Peyer's patch (tissue), 4 donors: ENCODE measurements around the gene RFTN1.

Experiments used
- CTCF ChIP-seq, 6 experiments: fragments of 450-650 bp in 4 of 6; fragments of 200-600 bp in 2 of 6; sonication (generic) in 1 of 6; IDR thresholded peaks; one replicate each; pipeline ENCODE4 v1.5.1; 2017 to 2019; ENCODE audit warnings: antibody characterized with exemption in 6 of 6, mild to moderate bottlenecking in 3 of 6, moderate library complexity in 1 of 6
- POLR2A ChIP-seq, 2 donors: fragments of 450-650 bp; IDR thresholded peaks; one replicate each; pipeline ENCODE4 v1.5.1; 2017; ENCODE audit warnings: antibody characterized with exemption in 2 of 2, mild to moderate bottlenecking in 2 of 2, moderate library complexity in 2 of 2

GRCh38 chr3:16319723-16320122 lies 193.8 kb downstream of the RFTN1 start:
- TF ChIP-seq CTCF (IDR thresholded peaks at IDR 0.05) = no peak
- TF ChIP-seq POLR2A (IDR thresholded peaks at IDR 0.05) = no peak
